ENCODE results near the gene MAGI2. TPM values are rescaled to one million over a fixed set of nuclear protein-coding genes. Genes with fewer than 3 reads are reported as not detected.

The MAGI2 gene
- polyA plus RNA-seq, 1 experiment = 0.81 TPM

GRCh38 chr7:78765943-78766729 is 687.3 kb downstream of the MAGI2 start:
- no peak for DNase-seq (ENCODE audit: low read depth)
- no peak for TF ChIP-seq CTCF (IDR thresholded peaks at IDR 0.05; ENCODE audit: insufficient read depth, low read depth, low read length)
- POLR2A ChIA-PET = no interaction called here
- Histone ChIP-seq H3K4me3 (ENCODE audit: low read depth, low read length) (no peak overlapping the region), H3K27me3 (ENCODE audit: control insufficient read depth, insufficient read depth, low read length) (no peaks in the 10 kb centered on the region), H3K36me3 (ENCODE audit: control insufficient read depth, insufficient read depth, low read length) (no peaks in the 10 kb centered on the region)
- CTCF ChIA-PET = no interaction called here

- POLR2A ChIA-PET = no interaction called here
- H3K4me3 ChIP-seq (ENCODE audit: low read depth, low read length) = no peak overlapping the region
- no peaks in the 10 kb centered on the region for H3K36me3 ChIP-seq (ENCODE audit: control insufficient read depth, insufficient read depth, low read length)
- no peak for DNase-seq (ENCODE audit: low read depth)
- H3K27me3 ChIP-seq (ENCODE audit: control insufficient read depth, insufficient read depth, low read length) = no peaks in the 10 kb centered on the region
- no peak for TF ChIP-seq CTCF (IDR thresholded peaks at IDR 0.05; ENCODE audit: insufficient read depth, low read depth, low read length)
- CTCF ChIA-PET = interaction anchor here (1.0 kb wide), 1 partner anchor 17 kb away, joined by 3 read pairs; no protein-coding TSS in a partner anchor
Observed at GRCh38 chr7:78764571-78764970, 688.9 kb downstream of the MAGI2 start.

- Histone ChIP-seq H3K27me3 (ENCODE audit: control insufficient read depth, insufficient read depth, low read length) (no peaks in the 10 kb centered on the region), H3K36me3 (ENCODE audit: control insufficient read depth, insufficient read depth, low read length) (no peaks in the 10 kb centered on the region), H3K4me3 (ENCODE audit: low read depth, low read length) (no peak overlapping the region)
- TF ChIP-seq CTCF (IDR thresholded peaks at IDR 0.05; ENCODE audit: insufficient read depth, low read depth, low read length) = no peak
- DNase-seq (ENCODE audit: low read depth) = no peak
- POLR2A ChIA-PET = no interaction called here
- CTCF ChIA-PET = interaction anchor here (0.6 kb wide), 1 partner anchor 17 kb away, joined by 4 read pairs; no protein-coding TSS in a partner anchor
Observed at GRCh38 chr7:78762625-78763024, 690.8 kb downstream of the MAGI2 start.

GRCh38 chr7:78760620-78761355 is 692.7 kb downstream of the MAGI2 start:
- no peaks in the 10 kb centered on the region for H3K27me3 ChIP-seq (ENCODE audit: control insufficient read depth, insufficient read depth, low read length)
- ChIA-PET CTCF (interaction anchor here (0.9 kb wide), 1 partner anchor 9 kb away, joined by 5 read pairs; no protein-coding TSS in a partner anchor), POLR2A (no interaction called here)
- DNase-seq (ENCODE audit: low read depth) = no peak
- TF ChIP-seq CTCF (IDR thresholded peaks at IDR 0.05; ENCODE audit: insufficient read depth, low read depth, low read length) = no peak
- no peaks in the 10 kb centered on the region for H3K36me3 ChIP-seq (ENCODE audit: control insufficient read depth, insufficient read depth, low read length)
- no peak overlapping the region for H3K4me3 ChIP-seq (ENCODE audit: low read depth, low read length)

GRCh38 chr7:78752554-78752953 is 700.9 kb downstream of the MAGI2 start:
- POLR2A ChIA-PET = no interaction called here
- Histone ChIP-seq H3K4me3 (ENCODE audit: low read depth, low read length) (no peak overlapping the region), H3K36me3 (ENCODE audit: control insufficient read depth, insufficient read depth, low read length) (no peaks in the 10 kb centered on the region), H3K27me3 (ENCODE audit: control insufficient read depth, insufficient read depth, low read length) (no peaks in the 10 kb centered on the region)
- DNase-seq (ENCODE audit: low read depth) = no peak
- CTCF ChIA-PET = no interaction called here
- TF ChIP-seq CTCF (IDR thresholded peaks at IDR 0.05; ENCODE audit: insufficient read depth, low read depth, low read length) = no peak

Measured in BJ (cell line).